ENCODE measurements around the gene TOP3B.
"Not testable (repeated sequence)": the region's sequence is repeated elsewhere in the genome, so short reads cannot be mapped to it uniquely, and the experiment has no call there.

Gene TOP3B

GRCh38 chr22:21944871-21945270 is 37.7 kb downstream of the TOP3B start:
- no peak for DNase-seq (ENCODE audit: low read depth in 3 of 3)

GRCh38 chr22:21943571-21944448 is 38.8 kb downstream of the TOP3B start:
- no peak for DNase-seq (ENCODE audit: low read depth in 3 of 3)

GRCh38 chr22:21942407-21943343 is 39.9 kb downstream of the TOP3B start:
- DNase-seq (ENCODE audit: low read depth in 3 of 3) = peak in 2 of 3 experiments; percentile 11 to 18

- no peak for DNase-seq (ENCODE audit: low read depth in 3 of 3)
These were observed 40.7 kb downstream of the TOP3B start for GRCh38 chr22:21941921-21942320.

- DNase-seq (ENCODE audit: low read depth in 3 of 3) = no peak
These were observed 42.1 kb downstream of the TOP3B start for GRCh38 chr22:21940521-21940920.

- DNase-seq (ENCODE audit: low read depth in 3 of 3) = not testable (repeated sequence)
These were observed 42.7 kb downstream of the TOP3B start for GRCh38 chr22:21939935-21940334.

- DNase-seq (ENCODE audit: low read depth in 3 of 3) = no peak
These were observed 43.1 kb downstream of the TOP3B start for GRCh38 chr22:21939461-21939913.

- DNase-seq (ENCODE audit: low read depth in 3 of 3) = no peak
These were observed 43.7 kb downstream of the TOP3B start for GRCh38 chr22:21938906-21939305.

- peak; percentile 80 to 90 (median 88) for DNase-seq (ENCODE audit: low read depth in 3 of 3)
These were observed 44.3 kb downstream of the TOP3B start for GRCh38 chr22:21938071-21938822.

GRCh38 chr22:21937821-21938070 is 44.8 kb downstream of the TOP3B start:
- no peak for DNase-seq (ENCODE audit: low read depth in 3 of 3)

GRCh38 chr22:21937041-21937820 is 45.4 kb downstream of the TOP3B start:
- no peak for DNase-seq (ENCODE audit: low read depth in 3 of 3)

GRCh38 chr22:21936151-21936775 is 46.3 kb downstream of the TOP3B start:
- no peak for DNase-seq (ENCODE audit: low read depth in 3 of 3)

GRCh38 chr22:21933910-21934309 is 48.7 kb downstream of the TOP3B start:
- no peak for DNase-seq (ENCODE audit: low read depth in 3 of 3)

- DNase-seq (ENCODE audit: low read depth in 3 of 3) = no peak
These were observed 49.2 kb downstream of the TOP3B start for GRCh38 chr22:21933413-21933812.

- DNase-seq (ENCODE audit: low read depth in 3 of 3) = no peak
These were observed 50.2 kb downstream of the TOP3B start for GRCh38 chr22:21932347-21932746.

GRCh38 chr22:21931056-21931455 is 51.5 kb downstream of the TOP3B start:
- no peak for DNase-seq (ENCODE audit: low read depth in 3 of 3)

- DNase-seq (ENCODE audit: low read depth in 3 of 3) = no peak
These were observed 53.3 kb downstream of the TOP3B start for GRCh38 chr22:21929253-21929652.

- DNase-seq (ENCODE audit: low read depth in 3 of 3) = no peak
These were observed 54.5 kb downstream of the TOP3B start for GRCh38 chr22:21928048-21928447.

GRCh38 chr22:21927174-21927823 is 55.3 kb downstream of the TOP3B start:
- DNase-seq (ENCODE audit: low read depth in 3 of 3) = no peak

- DNase-seq (ENCODE audit: low read depth in 3 of 3) = no peak
These were observed 55.9 kb downstream of the TOP3B start for GRCh38 chr22:21926728-21927127.

All from stimulated activated CD4-positive, alpha-beta T cell treated with anti-CD3 and anti-CD28 coated beads, TNF-alpha, amount 100 ng/mL, for 24 hours (primary cell).